MCF 10A (cell line): ENCODE results near the gene CCDC27. TPM values are rescaled to one million over a fixed set of nuclear protein-coding genes. Genes with fewer than 3 reads are reported as not detected.

Experiments used
- Bru-seq: library from RNA; stranded (reverse); fragments of 400-500 nt; gene quantifications from one replicate; lab custom pipeline; 2021; lab: Mats Ljungman, UMichigan
- BruChase-seq, 2 experiments: library from RNA; stranded (reverse); fragments of 400-500 nt; gene quantifications; one replicate each; lab custom pipeline; 2021; lab: Mats Ljungman, UMichigan
- BruUV-seq: library from RNA; stranded (reverse); fragments of 400-500 nt; replicated peaks from 2 replicates; lab custom pipeline; 2021; lab: Mats Ljungman, UMichigan
- CTCF ChIA-PET: fragments of 300-600 bp; sonication (Branson Sonifier 250); formaldehyde crosslinking; extraction: SDS; loops from one replicate; lab custom pipeline; 2021; ENCODE audit warnings: antibody characterized with exemption, inconsistent platforms; lab: Yijun Ruan, JAX
- POLR2A ChIA-PET: fragments of 300-600, 350-650 bp; sonication (Branson Sonifier 250); formaldehyde crosslinking; extraction: SDS; loops from one replicate; lab custom pipeline; 2020; ENCODE audit warnings: antibody characterized with exemption, inconsistent platforms; lab: Yijun Ruan, JAX
- DNase-seq: peaks from one replicate; pipeline ENCODE4 v3.0.0-alpha.2; 2018; ENCODE audit not compliant: unreplicated experiment
- H3K27ac Mint-ChIP-seq: one replicate; pipeline ENCODE4 v1.8.0; 2022; ENCODE audit warnings: mild to moderate bottlenecking, low read depth, mixed read lengths; ENCODE audit not compliant: unreplicated experiment
- H3K27me3 Mint-ChIP-seq: one replicate; pipeline ENCODE4 v1.8.0; 2022; ENCODE audit warnings: mixed read lengths; ENCODE audit not compliant: insufficient read depth, unreplicated experiment
- H3K36me3 Mint-ChIP-seq: one replicate; pipeline ENCODE4 v1.8.0; 2022; ENCODE audit warnings: mild to moderate bottlenecking, moderate library complexity, mixed read lengths; ENCODE audit not compliant: insufficient read depth, unreplicated experiment
- H3K4me1 Mint-ChIP-seq: one replicate; pipeline ENCODE4 v1.8.0; 2022; ENCODE audit warnings: mixed read lengths; ENCODE audit not compliant: insufficient read depth, unreplicated experiment
- H3K4me3 Mint-ChIP-seq: one replicate; pipeline ENCODE4 v1.8.0; 2022; ENCODE audit warnings: mild to moderate bottlenecking, moderate library complexity, mixed read lengths; ENCODE audit not compliant: unreplicated experiment
- H3K9me3 Mint-ChIP-seq: one replicate; pipeline ENCODE4 v1.8.0; 2022; ENCODE audit warnings: mixed read lengths; ENCODE audit not compliant: unreplicated experiment
- intact Hi-C: fragments of 100-400 bp; cut with micrococcal nuclease; formaldehyde crosslinking; loops from 2 replicates; pipeline ENCODE4 v1.14.1; 2022
- long read RNA-seq: library from polyadenylated mRNA; stranded (forward); transcript quantifications from one replicate; pipeline ENCODE4 v2.0.0, GENCODE V29; 2022
- total RNA-seq: library from RNA; stranded (reverse); gene quantifications from 2 replicates; pipeline ENCODE4 v1.2.3, GENCODE V29; 2022
- TF ChIP-seq, protein P1 (sequence below): fragments of 200-600 bp; IDR thresholded peaks from one replicate; pipeline ENCODE4 v1.8.0; 2022; ENCODE audit warnings: antibody characterized with exemption, mild to moderate bottlenecking; ENCODE audit not compliant: unreplicated experiment

CCDC27 gene
- total RNA-seq (not detected in 2 replicates), Bru-seq, nascent RNA (not detected), BruChase-seq, experiment 1, labeled RNA remaining after a 6-hour chase (not detected), BruChase-seq, experiment 2, labeled RNA remaining after a 2-hour chase (not detected)
- long read RNA-seq = 0 reads

DNA sequence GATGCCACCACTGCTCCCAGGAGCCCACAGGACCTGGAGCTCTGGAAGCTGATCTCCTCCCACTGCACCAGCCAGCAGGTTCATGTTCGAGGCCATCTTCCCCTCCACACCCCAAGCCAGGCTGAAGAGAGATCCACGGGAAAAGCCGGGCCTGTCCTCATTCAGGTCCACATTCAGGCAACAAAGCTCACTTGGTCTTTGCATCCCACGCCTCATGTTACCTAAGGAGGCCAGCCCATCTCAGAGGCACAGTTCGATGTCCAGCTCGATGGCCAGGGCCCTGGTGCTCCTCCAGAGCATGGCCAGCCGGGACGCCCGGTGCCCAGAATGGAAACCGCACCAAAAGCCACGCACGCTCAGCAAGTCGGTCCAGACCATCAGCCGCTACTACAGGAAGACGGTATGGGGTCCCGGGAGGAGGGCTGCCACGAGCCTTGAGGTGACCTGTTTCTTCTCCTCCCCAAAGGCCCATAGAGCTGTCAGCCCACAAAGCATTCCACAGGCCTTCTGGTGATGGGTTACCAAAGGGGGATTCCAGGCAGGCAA lies at the start of gene CCDC27:
Gene CCDC27, plus strand, starts transcription at position 51 of the 546 bp plus-strand sequence. Its CDS starts 32 bp downstream, at position 83.
- H3K4me1 Mint-ChIP-seq = peaks cover 5% of the 10 kb centered on the region
- no peaks in the 10 kb centered on the region for H3K36me3 Mint-ChIP-seq
- no peak for DNase-seq
- CTCF ChIA-PET = interaction anchor here (1.1 kb wide), 1 partner anchor 28 kb away, joined by 4 read pairs; no protein-coding TSS in a partner anchor
- no peak within 1 kb of the TSS for H3K4me3 Mint-ChIP-seq
- H3K27me3 Mint-ChIP-seq = peaks cover 24% of the 10 kb centered on the region
- intact Hi-C loops = no loop called here
- POLR2A ChIA-PET = interaction anchor here (1.4 kb wide), 1 partner anchor 44 kb away, joined by 3 read pairs; the partner anchor contains the start of gene LRRC47
- TF ChIP-seq, protein P1, sequence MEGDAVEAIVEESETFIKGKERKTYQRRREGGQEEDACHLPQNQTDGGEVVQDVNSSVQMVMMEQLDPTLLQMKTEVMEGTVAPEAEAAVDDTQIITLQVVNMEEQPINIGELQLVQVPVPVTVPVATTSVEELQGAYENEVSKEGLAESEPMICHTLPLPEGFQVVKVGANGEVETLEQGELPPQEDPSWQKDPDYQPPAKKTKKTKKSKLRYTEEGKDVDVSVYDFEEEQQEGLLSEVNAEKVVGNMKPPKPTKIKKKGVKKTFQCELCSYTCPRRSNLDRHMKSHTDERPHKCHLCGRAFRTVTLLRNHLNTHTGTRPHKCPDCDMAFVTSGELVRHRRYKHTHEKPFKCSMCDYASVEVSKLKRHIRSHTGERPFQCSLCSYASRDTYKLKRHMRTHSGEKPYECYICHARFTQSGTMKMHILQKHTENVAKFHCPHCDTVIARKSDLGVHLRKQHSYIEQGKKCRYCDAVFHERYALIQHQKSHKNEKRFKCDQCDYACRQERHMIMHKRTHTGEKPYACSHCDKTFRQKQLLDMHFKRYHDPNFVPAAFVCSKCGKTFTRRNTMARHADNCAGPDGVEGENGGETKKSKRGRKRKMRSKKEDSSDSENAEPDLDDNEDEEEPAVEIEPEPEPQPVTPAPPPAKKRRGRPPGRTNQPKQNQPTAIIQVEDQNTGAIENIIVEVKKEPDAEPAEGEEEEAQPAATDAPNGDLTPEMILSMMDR = no peak
- no TSS peak for BruUV-seq
- H3K27ac Mint-ChIP-seq = no peak within 1 kb of the TSS
- no peaks in the 10 kb centered on the region for H3K9me3 Mint-ChIP-seq

DNA sequence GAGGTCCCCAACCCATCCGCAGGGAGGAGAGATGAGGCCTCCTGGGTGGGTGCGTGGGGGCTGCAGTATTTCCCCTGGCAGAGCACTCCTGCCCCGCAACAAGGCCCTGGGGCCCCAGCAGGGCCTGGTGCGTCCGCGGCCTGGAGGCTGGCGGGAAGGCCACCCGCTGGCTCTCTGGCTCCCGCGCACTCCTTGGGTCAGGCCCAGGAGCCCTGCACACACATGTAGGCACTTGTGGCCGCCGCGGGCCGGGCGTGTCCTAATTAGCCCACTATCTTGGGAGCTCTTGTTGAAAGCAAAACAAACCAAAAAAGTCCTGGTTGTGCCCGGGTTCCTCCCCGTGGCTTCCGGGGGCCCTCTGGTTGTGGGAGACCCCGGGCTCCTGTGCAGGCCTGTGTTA lies 49.7 kb upstream of the CCDC27 start:
- Mint-ChIP-seq H3K27ac (peak overlapping the region; percentile 46), H3K27me3 (no peaks in the 10 kb centered on the region), H3K4me3 (no peak overlapping the region), H3K36me3 (no peaks in the 10 kb centered on the region), H3K4me1 (peaks cover 34% of the 10 kb centered on the region), H3K9me3 (no peaks in the 10 kb centered on the region)
- ChIA-PET POLR2A (interaction anchor here (1.1 to 5.6 kb wide), 4 partner anchors 9 to 34 kb away, joined by 3 to 72 read pairs (median 13); no protein-coding TSS in a partner anchor), CTCF (interaction anchor here (0.6 to 4.0 kb wide), 7 partner anchors 9 to 1172 kb away, joined by 3 to 19 read pairs (median 5); no protein-coding TSS in a partner anchor)
- DNase-seq = peak; percentile 61
- intact Hi-C loops = no loop called here
- no TSS peak for BruUV-seq
- TF ChIP-seq, protein P1 = no peak

DNA sequence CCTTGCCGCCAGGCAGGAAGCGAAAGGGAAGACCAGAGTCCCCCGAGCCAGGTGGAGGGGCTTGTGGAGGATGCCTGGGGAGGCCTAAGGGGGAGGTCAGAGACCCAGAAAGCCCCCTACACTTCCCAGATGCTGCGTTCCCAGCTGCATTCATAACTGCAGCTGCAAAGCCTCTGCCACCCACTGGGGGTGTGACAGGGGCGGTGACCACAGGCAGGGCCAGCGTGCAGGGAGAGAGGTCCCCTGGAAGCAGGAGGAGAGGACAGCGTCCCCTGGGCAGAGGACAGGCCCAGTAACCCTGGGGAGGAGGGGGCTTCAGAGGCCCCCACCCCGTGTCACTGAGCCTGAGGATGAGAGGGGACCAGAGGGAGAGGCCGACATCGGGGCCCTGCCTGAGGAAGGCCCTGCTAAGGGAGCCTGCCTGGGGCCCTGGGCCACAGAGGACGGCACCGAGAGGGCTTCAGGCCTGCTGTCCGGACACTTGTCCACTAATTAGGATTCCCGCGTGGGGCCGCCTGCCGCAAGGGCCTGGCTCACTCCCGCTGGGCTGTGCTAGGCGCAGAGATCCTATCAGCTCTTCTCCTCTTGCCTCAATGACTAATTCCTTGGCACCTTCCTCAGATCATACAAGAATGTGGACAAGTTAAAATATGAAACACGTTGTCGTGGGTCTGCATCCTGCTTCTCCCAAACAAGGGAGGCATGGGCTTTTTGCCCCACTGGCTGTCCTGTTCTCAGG lies 49.1 kb upstream of the CCDC27 start:
- peaks cover 28% of the 10 kb centered on the region for H3K4me1 Mint-ChIP-seq
- peak overlapping the region; percentile 46 for H3K27ac Mint-ChIP-seq
- TF ChIP-seq, protein P1 = peak; percentile 19
- H3K27me3 Mint-ChIP-seq = no peaks in the 10 kb centered on the region
- intact Hi-C loops = no loop called here
- ChIA-PET POLR2A (interaction anchor here (0.6 to 5.6 kb wide), 8 partner anchors 8 to 68 kb away, joined by 3 to 72 read pairs (median 6); no protein-coding TSS in a partner anchor), CTCF (interaction anchor here (0.6 to 4.0 kb wide), 9 partner anchors 8 to 1173 kb away, joined by 3 to 19 read pairs (median 4); no protein-coding TSS in a partner anchor)
- no peaks in the 10 kb centered on the region for H3K9me3 Mint-ChIP-seq
- peak overlapping the region; percentile 46 for H3K4me3 Mint-ChIP-seq
- peak; percentile 69 for DNase-seq
- H3K36me3 Mint-ChIP-seq = no peaks in the 10 kb centered on the region
- no TSS peak for BruUV-seq
